GM23338 (cell line): ENCODE data around the gene TRAIP.

Experiments
- EZH2 ChIP-seq: fragments of 200-600 bp; sonication (generic); IDR thresholded peaks from one replicate; pipeline ENCODE4 v1.8.0; 2017; ENCODE audit warnings: antibody characterized with exemption, mild to moderate bottlenecking, low read depth; ENCODE audit not compliant: unreplicated experiment
- EZH2phosphoT487 ChIP-seq: fragments of 200-600 bp; sonication (generic); IDR thresholded peaks from one replicate; pipeline ENCODE4 v1.8.1; 2018; ENCODE audit warnings: antibody characterized with exemption; ENCODE audit not compliant: unreplicated experiment
- POLR2AphosphoS5 ChIP-seq: IDR thresholded peaks from 2 replicates; pipeline ENCODE4 v1.6.1; 2016; ENCODE audit warnings: antibody characterized with exemption, low read depth
- TF ChIP-seq, protein P1 (sequence below), 2 experiments: fragments of 200-600 bp in 1 of 2; sonication (generic) in 1 of 2; conservative IDR thresholded peaks; 2 replicates each; pipeline versions ENCODE4 v1.5.1 to v1.6.1; 2016 to 2017; ENCODE audit warnings: antibody characterized with exemption in 2 of 2, low read depth in 2 of 2, mild to moderate bottlenecking in 2 of 2, moderate library complexity in 1 of 2

DNA sequence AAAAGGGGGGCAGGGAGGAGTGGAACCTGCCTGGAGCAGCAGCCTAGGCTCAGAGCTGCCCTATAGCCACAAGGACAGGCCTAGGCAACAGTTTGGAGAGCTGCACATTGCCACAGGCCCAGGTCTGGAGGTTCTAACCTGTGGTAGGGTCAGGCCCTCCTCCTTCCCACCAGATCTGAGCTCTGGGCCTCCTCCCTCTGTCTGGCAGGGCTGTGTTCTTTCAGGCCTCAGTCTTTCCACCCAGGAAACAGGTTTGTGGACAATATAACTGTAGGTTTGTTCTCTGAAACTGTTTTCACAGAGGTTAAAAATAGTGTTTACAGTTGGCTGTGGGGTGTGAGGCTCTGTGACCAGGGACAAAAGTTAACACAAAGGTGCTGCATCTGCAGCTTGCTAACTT lies 22.3 kb upstream of the TRAIP start:
- TF ChIP-seq, protein P1, sequence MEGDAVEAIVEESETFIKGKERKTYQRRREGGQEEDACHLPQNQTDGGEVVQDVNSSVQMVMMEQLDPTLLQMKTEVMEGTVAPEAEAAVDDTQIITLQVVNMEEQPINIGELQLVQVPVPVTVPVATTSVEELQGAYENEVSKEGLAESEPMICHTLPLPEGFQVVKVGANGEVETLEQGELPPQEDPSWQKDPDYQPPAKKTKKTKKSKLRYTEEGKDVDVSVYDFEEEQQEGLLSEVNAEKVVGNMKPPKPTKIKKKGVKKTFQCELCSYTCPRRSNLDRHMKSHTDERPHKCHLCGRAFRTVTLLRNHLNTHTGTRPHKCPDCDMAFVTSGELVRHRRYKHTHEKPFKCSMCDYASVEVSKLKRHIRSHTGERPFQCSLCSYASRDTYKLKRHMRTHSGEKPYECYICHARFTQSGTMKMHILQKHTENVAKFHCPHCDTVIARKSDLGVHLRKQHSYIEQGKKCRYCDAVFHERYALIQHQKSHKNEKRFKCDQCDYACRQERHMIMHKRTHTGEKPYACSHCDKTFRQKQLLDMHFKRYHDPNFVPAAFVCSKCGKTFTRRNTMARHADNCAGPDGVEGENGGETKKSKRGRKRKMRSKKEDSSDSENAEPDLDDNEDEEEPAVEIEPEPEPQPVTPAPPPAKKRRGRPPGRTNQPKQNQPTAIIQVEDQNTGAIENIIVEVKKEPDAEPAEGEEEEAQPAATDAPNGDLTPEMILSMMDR (conservative IDR thresholded peaks at IDR 0.05; ENCODE audit: low read depth in 2 of 2): no peak
- TF ChIP-seq POLR2AphosphoS5 (no peak), EZH2 (no peak), EZH2phosphoT487 (no peak)
